ENCODE data around the gene LIMA1. TPM values are rescaled to one million over a fixed set of nuclear protein-coding genes. Genes with fewer than 3 reads are reported as not detected.
"Not testable (repeated sequence)": the region's sequence is repeated elsewhere in the genome, so short reads cannot be mapped to it uniquely, and the experiment has no call there.

LIMA1 gene
- total RNA-seq, 2 donors from 2014 or later = 20.1 to 26.0 TPM

DNA sequence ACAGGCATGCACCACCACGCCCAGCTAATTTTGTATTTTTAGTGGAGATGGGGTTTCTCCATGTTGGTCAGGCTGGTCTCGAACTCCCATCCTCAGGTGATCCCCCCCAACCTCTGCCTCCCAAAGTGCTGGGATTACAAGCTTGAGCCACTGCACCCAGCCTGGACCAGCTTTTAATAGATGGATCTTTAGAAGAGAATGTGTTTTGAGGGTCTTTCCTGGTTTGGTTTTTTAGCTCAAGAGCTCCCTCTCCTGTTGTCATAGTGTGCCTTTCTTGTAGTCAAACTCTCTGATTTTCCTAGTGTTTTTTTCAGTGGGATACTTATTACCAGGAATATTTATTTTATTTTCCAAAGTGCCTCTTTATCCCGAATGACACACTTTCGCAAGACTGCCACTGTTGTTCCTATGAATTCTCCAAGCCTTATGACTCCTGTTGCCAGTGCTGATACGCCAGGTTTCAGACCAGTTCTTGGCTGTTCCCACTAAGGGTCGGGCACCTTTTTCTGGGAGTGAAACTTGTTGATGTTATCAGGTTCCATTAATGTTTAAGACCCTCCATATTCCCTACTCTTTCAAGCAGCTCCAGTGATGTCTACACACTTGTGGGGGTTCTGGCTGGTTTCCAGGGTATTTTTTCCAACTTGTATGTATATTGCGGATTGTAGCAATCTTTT, 31.5 kb upstream of the LIMA1 start:
- Histone ChIP-seq H3K9me3 (ENCODE audit: control insufficient read depth, low read length) (no peaks in the 10 kb centered on the region), H3K27ac (ENCODE audit: low read depth, low read length) (no peak overlapping the region), H3K4me3 (ENCODE audit: low read length) (no peak overlapping the region), H3K27me3 (ENCODE audit: control insufficient read depth, insufficient read depth, low read length, poor library complexity, severe bottlenecking) (no peaks in the 10 kb centered on the region), H3K4me1 (ENCODE audit: control insufficient read depth, insufficient read depth, low read length) (no peaks in the 10 kb centered on the region), H3K9ac (ENCODE audit: extremely low read depth, low read length, poor library complexity, severe bottlenecking) (no peak overlapping the region), H3K36me3 (ENCODE audit: control insufficient read depth, insufficient read depth, low read length) (no peaks in the 10 kb centered on the region)
- DNase-seq = peak; percentile 53
- WGBS, 2 experiments (ENCODE audit: insufficient coverage in 1 of 2, insufficient read length in 1 of 2) = 48 to 74% methylated on average over 3 to 6 of the region's 7 CpGs
- no peak overlapping the region for H3K27ac Mint-ChIP-seq
- H3K9me3 Mint-ChIP-seq = no peaks in the 10 kb centered on the region
- TF ChIP-seq, protein P1, sequence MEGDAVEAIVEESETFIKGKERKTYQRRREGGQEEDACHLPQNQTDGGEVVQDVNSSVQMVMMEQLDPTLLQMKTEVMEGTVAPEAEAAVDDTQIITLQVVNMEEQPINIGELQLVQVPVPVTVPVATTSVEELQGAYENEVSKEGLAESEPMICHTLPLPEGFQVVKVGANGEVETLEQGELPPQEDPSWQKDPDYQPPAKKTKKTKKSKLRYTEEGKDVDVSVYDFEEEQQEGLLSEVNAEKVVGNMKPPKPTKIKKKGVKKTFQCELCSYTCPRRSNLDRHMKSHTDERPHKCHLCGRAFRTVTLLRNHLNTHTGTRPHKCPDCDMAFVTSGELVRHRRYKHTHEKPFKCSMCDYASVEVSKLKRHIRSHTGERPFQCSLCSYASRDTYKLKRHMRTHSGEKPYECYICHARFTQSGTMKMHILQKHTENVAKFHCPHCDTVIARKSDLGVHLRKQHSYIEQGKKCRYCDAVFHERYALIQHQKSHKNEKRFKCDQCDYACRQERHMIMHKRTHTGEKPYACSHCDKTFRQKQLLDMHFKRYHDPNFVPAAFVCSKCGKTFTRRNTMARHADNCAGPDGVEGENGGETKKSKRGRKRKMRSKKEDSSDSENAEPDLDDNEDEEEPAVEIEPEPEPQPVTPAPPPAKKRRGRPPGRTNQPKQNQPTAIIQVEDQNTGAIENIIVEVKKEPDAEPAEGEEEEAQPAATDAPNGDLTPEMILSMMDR (conservative IDR thresholded peaks at IDR 0.05) = peak; percentile 85
- no peaks in the 10 kb centered on the region for H3K4me1 Mint-ChIP-seq
- no peak overlapping the region for H3K4me3 Mint-ChIP-seq
- no peaks in the 10 kb centered on the region for H3K27me3 Mint-ChIP-seq (ENCODE audit: insufficient read depth)
- H3K36me3 Mint-ChIP-seq (ENCODE audit: low read depth) = no peaks in the 10 kb centered on the region

DNA sequence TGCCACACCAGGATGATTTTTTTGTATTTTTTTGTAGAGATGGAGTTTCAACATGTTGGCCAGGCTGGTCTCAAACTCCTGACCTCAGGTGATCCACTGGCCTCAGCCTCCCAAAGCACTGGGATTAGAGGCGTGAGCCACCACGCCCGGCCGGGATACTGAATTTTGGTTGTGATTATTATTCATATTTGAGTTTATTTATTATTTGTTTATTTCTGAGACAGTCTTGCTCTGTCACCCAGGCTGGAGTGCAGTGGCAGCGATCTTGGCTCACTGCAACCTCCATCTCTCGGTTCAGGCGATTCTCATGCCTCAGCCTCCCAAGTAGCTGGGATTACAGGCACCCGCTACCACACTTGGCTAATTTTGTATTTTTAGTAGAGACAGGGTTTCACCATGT, 30.7 kb upstream of the LIMA1 start:
- WGBS, 2 experiments (ENCODE audit: insufficient coverage in 1 of 2, insufficient read length in 1 of 2) = 92 to 97% methylated on average over 4 to 6 of the region's 8 CpGs
- H3K36me3 Mint-ChIP-seq (ENCODE audit: low read depth); H3K27ac Mint-ChIP-seq; H3K9me3 Mint-ChIP-seq; H3K4me1 Mint-ChIP-seq; H3K9ac ChIP-seq (ENCODE audit: extremely low read depth, low read length, poor library complexity, severe bottlenecking); H3K36me3 ChIP-seq (ENCODE audit: control insufficient read depth, insufficient read depth, low read length); H3K4me3 ChIP-seq (ENCODE audit: low read length); H3K27me3 Mint-ChIP-seq (ENCODE audit: insufficient read depth); H3K4me1 ChIP-seq (ENCODE audit: control insufficient read depth, insufficient read depth, low read length); H3K4me3 Mint-ChIP-seq; H3K9me3 ChIP-seq (ENCODE audit: control insufficient read depth, low read length); H3K27me3 ChIP-seq (ENCODE audit: control insufficient read depth, insufficient read depth, low read length, poor library complexity, severe bottlenecking); H3K27ac ChIP-seq (ENCODE audit: low read depth, low read length); DNase-seq: not testable (repeated sequence)

DNA sequence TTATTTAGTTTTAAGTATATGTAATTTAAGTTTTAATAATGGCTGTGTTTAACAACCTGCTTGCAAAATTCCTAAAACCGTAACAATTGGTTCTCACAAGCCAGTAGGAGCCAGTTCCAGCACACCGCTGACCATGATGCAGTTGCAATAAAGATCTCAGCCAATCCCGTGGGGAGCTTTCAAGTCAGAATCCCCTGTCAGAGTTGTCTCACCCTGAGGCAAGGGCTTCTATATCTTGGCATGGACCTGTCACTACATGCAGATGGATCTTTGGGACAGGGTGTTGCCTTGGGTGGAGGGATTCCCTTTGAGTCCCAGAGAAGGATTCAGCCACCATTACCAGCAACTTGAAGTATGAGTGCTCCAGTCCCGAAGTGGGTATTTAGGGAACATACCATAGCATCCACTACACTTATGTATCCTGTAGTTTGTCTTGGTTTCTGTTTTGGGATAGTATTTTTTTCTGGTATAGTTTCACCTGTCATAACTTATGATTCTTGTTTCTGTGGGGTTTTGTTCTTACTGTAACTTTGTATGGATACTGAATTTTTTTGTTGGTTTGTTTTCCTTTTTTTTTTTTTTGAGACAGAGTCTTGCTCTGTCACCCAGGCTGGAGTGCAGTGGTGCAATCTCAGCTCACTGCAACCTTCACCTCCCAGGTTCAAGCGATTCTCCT, 30.1 kb upstream of the LIMA1 start:
- Histone ChIP-seq H3K4me1 (ENCODE audit: control insufficient read depth, insufficient read depth, low read length) (no peaks in the 10 kb centered on the region), H3K27me3 (ENCODE audit: control insufficient read depth, insufficient read depth, low read length, poor library complexity, severe bottlenecking) (no peaks in the 10 kb centered on the region), H3K4me3 (ENCODE audit: low read length) (no peak overlapping the region), H3K9ac (ENCODE audit: extremely low read depth, low read length, poor library complexity, severe bottlenecking) (no peak overlapping the region), H3K36me3 (ENCODE audit: control insufficient read depth, insufficient read depth, low read length) (no peaks in the 10 kb centered on the region), H3K27ac (ENCODE audit: low read depth, low read length) (no peak overlapping the region), H3K9me3 (ENCODE audit: control insufficient read depth, low read length) (no peaks in the 10 kb centered on the region)
- WGBS, 2 experiments (ENCODE audit: insufficient coverage in 1 of 2, insufficient read length in 1 of 2) = 90 to 94% methylated on average over 3 of the region's 5 CpGs
- no peaks in the 10 kb centered on the region for H3K4me1 Mint-ChIP-seq
- no peak for DNase-seq
- TF ChIP-seq, protein P1 (conservative IDR thresholded peaks at IDR 0.05) = no peak
- H3K27ac Mint-ChIP-seq = peak overlapping the region; percentile 26
- H3K36me3 Mint-ChIP-seq (ENCODE audit: low read depth) = no peaks in the 10 kb centered on the region
- H3K4me3 Mint-ChIP-seq = no peak overlapping the region
- H3K27me3 Mint-ChIP-seq (ENCODE audit: insufficient read depth) = no peaks in the 10 kb centered on the region
- no peaks in the 10 kb centered on the region for H3K9me3 Mint-ChIP-seq

DNA sequence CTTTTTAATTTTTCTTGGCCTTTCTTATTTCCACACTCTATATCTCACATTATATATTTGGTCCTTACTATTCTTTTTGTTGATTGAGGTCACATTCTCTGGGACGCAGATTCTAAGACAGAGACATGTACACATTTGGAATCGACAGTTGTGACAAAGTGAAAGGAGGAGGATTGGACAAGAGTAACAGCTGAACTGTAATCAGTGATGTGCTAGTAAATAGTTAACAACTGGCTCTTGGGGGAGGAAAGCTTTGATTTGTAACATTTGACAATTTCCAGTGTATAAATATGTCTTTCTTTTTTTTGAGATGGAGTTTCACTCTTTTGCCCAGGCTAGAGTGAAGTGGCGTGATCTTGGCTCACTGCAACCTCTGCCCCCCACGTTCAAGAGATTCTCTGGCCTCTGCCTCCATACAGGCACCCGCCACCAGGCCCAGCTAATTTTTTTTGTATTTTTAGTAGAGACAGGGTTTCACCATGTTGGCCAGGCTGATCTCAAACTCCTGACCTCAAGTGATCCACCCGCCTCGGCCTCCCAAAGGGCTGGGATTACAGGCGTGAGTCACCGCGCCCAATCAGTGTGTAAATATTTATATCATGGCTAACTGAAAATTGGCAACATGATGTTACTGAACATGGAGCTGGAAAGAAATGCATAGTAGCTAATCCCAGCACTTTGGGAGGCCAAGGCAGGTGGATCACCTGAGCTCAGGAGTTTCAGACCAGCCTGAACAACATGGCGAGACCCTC, 28.7 kb upstream of the LIMA1 start:
- not testable (repeated sequence) for H3K9me3 ChIP-seq (ENCODE audit: control insufficient read depth, low read length); H3K27ac Mint-ChIP-seq; H3K36me3 Mint-ChIP-seq (ENCODE audit: low read depth); DNase-seq; H3K27ac ChIP-seq (ENCODE audit: low read depth, low read length); H3K4me1 Mint-ChIP-seq; H3K27me3 Mint-ChIP-seq (ENCODE audit: insufficient read depth); H3K9me3 Mint-ChIP-seq; H3K4me3 ChIP-seq (ENCODE audit: low read length); H3K4me3 Mint-ChIP-seq; H3K36me3 ChIP-seq (ENCODE audit: control insufficient read depth, insufficient read depth, low read length); H3K9ac ChIP-seq (ENCODE audit: extremely low read depth, low read length, poor library complexity, severe bottlenecking); H3K27me3 ChIP-seq (ENCODE audit: control insufficient read depth, insufficient read depth, low read length, poor library complexity, severe bottlenecking); H3K4me1 ChIP-seq (ENCODE audit: control insufficient read depth, insufficient read depth, low read length)
- WGBS, 2 experiments (ENCODE audit: insufficient coverage in 1 of 2, insufficient read length in 1 of 2) = 96 to 99% methylated on average over 8 to 11 of the region's 11 CpGs
